Skeletal muscle tissue (tissue), 4 donors: ENCODE measurements around the gene LYPD6B. TPM values are rescaled to one million over a fixed set of nuclear protein-coding genes. Genes with fewer than 3 reads are reported as not detected.

Experiments used
- H3K27ac ChIP-seq: one replicate; pipeline ENCODE4 v1.7.0; 2013; ENCODE audit warnings: mild to moderate bottlenecking, low read depth, low read length, inconsistent platforms
- H3K27me3 ChIP-seq, 3 donors: one replicate each; pipeline ENCODE4 v1.7.0; 2013; ENCODE audit warnings: low read length in 3 of 3; ENCODE audit not compliant: control insufficient read depth in 3 of 3, insufficient read depth in 3 of 3
- H3K36me3 ChIP-seq, 3 donors: one replicate each; pipeline ENCODE4 v1.7.0; 2013; ENCODE audit warnings: low read length in 3 of 3; ENCODE audit not compliant: control insufficient read depth in 3 of 3, insufficient read depth in 3 of 3
- H3K4me1 ChIP-seq, 3 donors: one replicate each; pipeline ENCODE4 v1.7.0; 2013; ENCODE audit warnings: low read length in 3 of 3, mild to moderate bottlenecking in 3 of 3; ENCODE audit not compliant: control insufficient read depth in 3 of 3, insufficient read depth in 3 of 3
- H3K4me3 ChIP-seq, 3 donors: one replicate each; pipeline ENCODE4 v1.7.0; 2013; ENCODE audit warnings: low read length in 3 of 3
- H3K9ac ChIP-seq, 3 donors: one replicate each; pipeline ENCODE4 v1.7.0; 2013; ENCODE audit warnings: low read length in 3 of 3, mild to moderate bottlenecking in 3 of 3, moderate library complexity in 2 of 3, low read depth in 1 of 3
- H3K9me3 ChIP-seq, 3 donors: one replicate each; pipeline ENCODE4 v1.7.0; 2013; ENCODE audit warnings: low read length in 3 of 3; ENCODE audit not compliant: control insufficient read depth in 3 of 3
- total RNA-seq: library from RNA; depleted of rRNA; stranded (reverse); fragments of >200 nt; gene quantifications from one replicate; pipeline ENCODE4 v1.2.3, GENCODE V29; 2014
- donor health status: Osteomylitis.

The LYPD6B gene
- total RNA-seq, 1 donor from 2014 or later: 0.52 TPM

DNA sequence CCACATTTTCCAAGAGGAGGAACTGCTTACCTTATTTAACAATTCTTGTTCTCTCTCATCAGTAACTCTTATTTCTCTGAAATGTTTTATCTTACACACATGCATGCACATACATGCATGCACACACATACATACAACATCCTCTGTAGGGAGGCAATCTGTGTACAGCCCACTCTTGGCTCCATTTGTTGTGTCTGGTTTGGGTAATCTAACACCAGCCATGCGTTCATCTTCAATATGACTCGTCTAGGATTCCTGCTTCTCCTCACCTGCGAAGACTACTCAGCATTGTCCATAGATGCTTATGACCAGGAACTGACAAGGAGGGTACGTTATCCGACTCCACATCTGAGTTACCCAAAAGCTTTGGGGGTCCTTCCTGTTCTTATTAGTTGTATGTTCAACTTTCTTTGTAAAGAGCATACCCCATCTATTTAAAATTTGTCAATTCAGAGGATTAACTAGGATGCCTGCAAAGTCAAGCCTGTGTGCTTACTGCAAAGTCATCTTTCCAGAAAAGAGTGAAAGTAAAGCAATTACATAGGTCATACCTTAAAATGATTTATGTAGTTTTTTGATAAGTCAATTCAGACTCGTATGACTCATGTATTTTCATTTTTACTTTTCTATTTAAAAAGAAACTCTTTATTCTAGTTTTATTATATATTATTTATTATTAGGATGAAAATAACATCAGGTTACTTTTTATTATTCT lies 18.2 kb downstream of the LYPD6B start:
- Histone ChIP-seq H3K9ac (no peak overlapping the region), H3K9me3 (no peaks in the 10 kb centered on the region), H3K27ac (no peak overlapping the region), H3K4me1 (no peaks in the 10 kb centered on the region), H3K4me3 (no peak overlapping the region), H3K27me3 (peaks cover 0 to 6% (median 3%) of the 10 kb centered on the region in 3 donors), H3K36me3 (no peaks in the 10 kb centered on the region)

DNA sequence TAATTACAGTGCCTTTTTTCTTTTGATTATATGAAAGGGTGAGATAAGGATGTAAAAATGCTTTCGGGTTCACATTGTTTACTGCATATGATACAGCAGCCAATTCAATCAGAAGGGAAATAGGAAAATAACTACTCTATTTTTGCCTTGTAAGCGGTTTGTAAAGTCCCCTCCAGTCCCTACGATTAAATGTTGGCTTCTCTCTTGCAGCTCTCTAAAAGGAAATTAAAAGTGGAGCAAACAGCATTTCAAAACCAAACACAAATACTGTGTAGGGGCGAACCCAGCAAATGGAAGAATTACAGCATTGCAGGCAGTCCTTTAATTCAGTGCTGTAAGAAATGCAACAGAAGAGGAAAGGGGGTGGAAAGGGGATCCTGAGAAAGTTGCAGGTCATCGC lies 18.9 kb downstream of the LYPD6B start:
- Histone ChIP-seq H3K4me3 (no peak overlapping the region), H3K9ac (no peak overlapping the region), H3K36me3 (no peaks in the 10 kb centered on the region), H3K4me1 (no peaks in the 10 kb centered on the region), H3K9me3 (no peaks in the 10 kb centered on the region), H3K27me3 (peaks cover 0 to 6% (median 3%) of the 10 kb centered on the region in 3 donors), H3K27ac (no peak overlapping the region)

DNA sequence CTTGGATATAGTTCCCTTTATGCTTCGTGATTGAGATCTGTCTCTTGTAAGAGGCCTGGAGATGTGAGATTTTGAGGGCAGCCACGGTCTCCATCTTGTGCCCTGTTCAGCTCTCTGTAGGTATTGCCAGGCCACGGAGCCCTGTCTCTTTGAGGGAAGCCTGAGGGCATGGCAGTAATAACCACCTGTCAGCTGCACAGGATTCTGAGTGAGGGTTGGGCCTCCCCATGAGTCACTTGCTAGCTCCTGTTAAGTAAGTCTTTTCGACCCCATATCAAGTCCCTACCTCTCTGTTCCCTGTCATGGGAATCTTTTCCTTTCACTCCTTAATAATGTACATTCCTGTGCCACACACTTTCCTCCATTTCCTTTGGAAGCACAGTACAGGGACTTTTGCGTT lies 20.4 kb downstream of the LYPD6B start:
- H3K36me3 ChIP-seq: no peaks in the 10 kb centered on the region
- H3K9ac ChIP-seq: no peak overlapping the region
- no peaks in the 10 kb centered on the region for H3K4me1 ChIP-seq
- no peak overlapping the region for H3K4me3 ChIP-seq
- H3K27me3 ChIP-seq: peaks cover 0 to 6% (median 3%) of the 10 kb centered on the region in 3 donors
- no peak overlapping the region for H3K27ac ChIP-seq
- H3K9me3 ChIP-seq: no peaks in the 10 kb centered on the region

DNA sequence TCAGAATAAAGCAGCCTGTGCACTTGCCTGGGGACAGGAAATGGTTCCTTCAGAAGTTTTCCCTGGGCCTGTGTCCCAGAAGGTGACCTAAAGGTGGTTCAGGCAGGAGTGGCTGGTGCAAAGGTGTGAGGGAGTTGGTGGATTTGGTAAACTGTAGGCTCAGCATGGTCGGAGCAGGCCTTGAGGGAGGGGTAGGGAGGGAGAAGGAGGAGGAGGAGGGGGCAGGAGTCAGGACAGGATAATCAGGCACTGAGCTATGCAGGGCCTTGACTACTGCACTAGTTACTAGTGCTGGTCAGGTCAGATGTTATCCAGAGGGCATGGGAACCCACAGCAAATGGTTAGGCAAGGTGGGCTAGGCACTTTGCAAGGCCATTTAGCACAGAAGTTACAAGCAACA lies 21.3 kb downstream of the LYPD6B start:
- Histone ChIP-seq H3K4me1 (no peaks in the 10 kb centered on the region), H3K27me3 (peaks cover 0 to 6% (median 3%) of the 10 kb centered on the region in 3 donors), H3K9ac (no peak overlapping the region), H3K9me3 (no peaks in the 10 kb centered on the region), H3K4me3 (no peak overlapping the region), H3K36me3 (no peaks in the 10 kb centered on the region), H3K27ac (no peak overlapping the region)

DNA sequence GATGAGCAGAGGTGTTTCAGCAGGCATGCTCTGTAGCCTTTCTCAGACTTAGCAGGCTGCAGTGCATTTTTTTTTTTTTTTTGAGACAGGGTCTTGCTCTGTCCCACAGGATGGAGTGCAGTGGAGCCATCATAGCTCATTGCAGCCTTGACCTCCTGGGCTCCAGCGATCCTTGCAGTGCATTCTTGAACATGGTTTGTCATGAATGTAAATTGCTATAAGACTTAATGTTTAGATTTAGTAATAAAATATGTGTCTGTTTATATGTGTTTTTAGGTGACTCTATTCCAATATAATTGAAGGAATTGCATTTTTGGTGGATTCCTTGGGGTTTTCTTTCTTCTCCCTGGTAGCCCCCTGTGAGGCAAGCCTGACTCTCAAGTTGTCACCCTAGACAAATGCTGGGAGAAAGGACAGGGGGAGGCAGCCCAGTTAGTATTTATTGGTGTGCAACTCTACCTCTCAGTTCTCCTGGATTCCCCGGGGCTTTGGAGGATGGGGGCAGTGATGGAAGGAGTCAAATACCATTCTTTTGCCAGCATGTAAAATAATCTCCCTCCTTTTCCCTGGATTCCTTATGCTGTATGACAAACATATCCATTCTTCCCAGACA lies 22.7 kb downstream of the LYPD6B start:
- no peak overlapping the region for H3K9ac ChIP-seq
- H3K36me3 ChIP-seq: no peaks in the 10 kb centered on the region
- H3K27ac ChIP-seq: no peak overlapping the region
- peaks cover 0 to 6% (median 3%) of the 10 kb centered on the region in 3 donors for H3K27me3 ChIP-seq
- no peaks in the 10 kb centered on the region for H3K4me1 ChIP-seq
- H3K4me3 ChIP-seq: no peak overlapping the region
- no peaks in the 10 kb centered on the region for H3K9me3 ChIP-seq

DNA sequence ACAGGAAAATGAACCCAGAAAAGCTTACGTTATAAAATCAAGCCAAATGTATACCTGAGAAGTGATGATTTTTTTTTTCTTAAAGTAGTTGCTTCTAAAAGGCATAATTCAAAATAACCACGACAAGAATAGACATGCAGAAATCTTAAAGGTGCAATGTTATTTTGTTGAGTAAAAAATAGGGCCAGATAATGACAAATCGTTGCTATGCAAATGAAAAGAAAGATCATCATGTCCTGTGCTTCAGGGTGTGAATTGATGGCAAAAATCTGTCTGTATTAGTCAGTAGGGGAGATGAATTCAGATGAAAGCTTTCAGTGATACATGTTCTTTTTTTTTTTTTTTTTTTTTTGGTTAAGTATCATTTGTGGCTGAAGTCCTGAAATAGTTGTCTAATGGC lies 24.0 kb downstream of the LYPD6B start:
- Histone ChIP-seq H3K27ac (no peak overlapping the region), H3K4me1 (no peaks in the 10 kb centered on the region), H3K27me3 (no peaks in the 10 kb centered on the region), H3K9me3 (no peaks in the 10 kb centered on the region), H3K4me3 (no peak overlapping the region), H3K9ac (no peak overlapping the region), H3K36me3 (no peaks in the 10 kb centered on the region)

DNA sequence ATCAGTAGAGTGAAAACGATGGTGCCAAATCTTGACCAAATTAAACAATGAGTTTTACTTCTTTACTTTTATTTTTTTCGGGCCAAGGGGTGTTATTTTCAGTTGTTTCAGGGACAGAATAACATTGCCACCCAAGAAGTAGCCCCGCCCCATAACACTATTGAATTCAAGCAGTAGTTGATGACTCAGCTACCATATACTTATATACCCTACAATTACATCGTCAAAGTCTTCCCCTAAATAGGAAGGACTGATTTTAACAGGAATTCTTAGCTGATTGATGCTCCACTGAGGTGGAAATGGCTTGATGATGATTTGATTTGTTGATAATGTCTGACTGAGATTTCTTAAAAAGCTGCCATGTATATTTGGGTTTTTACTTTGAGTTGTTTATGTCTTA lies 24.7 kb downstream of the LYPD6B start:
- H3K9ac ChIP-seq: no peak overlapping the region
- H3K4me1 ChIP-seq: no peaks in the 10 kb centered on the region
- H3K27ac ChIP-seq: no peak overlapping the region
- no peak overlapping the region for H3K4me3 ChIP-seq
- H3K27me3 ChIP-seq: no peaks in the 10 kb centered on the region
- no peaks in the 10 kb centered on the region for H3K36me3 ChIP-seq
- H3K9me3 ChIP-seq: no peaks in the 10 kb centered on the region

DNA sequence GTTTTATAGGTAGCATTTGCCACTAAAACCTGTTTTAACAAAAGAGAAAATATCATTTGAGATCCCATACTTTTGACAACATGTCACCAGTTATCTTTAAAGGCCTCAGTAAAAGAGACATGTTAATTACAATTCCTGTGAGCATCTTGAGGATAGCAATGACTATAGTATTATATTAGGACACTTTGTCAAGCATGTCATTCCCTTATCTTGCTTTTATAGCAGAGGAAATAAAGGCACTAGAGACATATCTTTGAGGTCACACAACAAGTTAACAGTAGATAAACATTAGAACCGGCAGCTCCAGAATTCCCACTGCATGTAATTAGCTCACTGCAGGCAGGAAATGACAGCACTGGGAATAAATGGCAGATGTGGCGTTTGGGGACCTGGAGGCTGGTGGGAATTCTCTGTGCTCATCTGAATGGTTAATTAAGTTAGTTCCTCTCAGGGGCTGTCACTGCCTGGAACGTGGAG lies 25.9 kb downstream of the LYPD6B start:
- Histone ChIP-seq H3K27ac (no peak overlapping the region), H3K27me3 (no peaks in the 10 kb centered on the region), H3K4me1 (no peaks in the 10 kb centered on the region), H3K9me3 (no peaks in the 10 kb centered on the region), H3K9ac (no peak overlapping the region), H3K4me3 (no peak overlapping the region), H3K36me3 (no peaks in the 10 kb centered on the region)

DNA sequence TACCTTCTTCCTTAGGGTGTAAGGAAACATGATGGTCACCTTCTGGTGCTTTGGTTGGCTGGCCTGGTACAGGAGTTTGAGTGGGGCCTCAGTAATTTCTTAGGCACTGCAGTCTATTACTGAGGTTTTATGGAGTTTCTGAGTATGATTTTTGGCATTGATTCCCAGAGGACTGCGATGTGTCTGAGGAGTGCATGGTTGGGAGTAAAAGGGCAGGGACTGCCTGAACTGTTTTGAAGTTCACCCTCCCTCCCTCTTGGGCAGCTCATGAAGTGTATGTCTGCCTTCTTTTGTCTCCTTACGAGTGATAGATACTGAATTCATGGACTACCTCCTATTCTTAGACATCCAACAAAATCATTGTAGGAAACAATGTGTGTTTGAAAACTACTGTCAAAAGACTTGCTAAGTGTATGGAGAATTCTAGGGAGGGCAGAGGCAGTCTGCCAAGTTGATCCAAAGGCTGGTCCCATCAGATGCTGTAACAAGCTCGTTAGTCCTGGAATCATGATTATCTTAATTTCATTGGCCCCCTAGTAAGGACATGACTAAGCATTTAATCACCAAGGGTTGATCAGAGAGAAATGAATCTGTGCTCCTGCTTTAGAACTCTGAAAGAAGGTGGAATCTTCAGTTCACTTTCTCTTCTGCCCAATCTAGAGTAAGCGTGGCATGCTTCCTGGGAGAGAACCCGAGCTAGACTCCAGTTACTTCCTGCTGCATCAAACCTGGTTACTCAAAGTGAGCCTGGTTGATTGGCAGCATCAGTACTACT lies 26.5 kb downstream of the LYPD6B start:
- Histone ChIP-seq H3K27ac (no peak overlapping the region), H3K36me3 (no peaks in the 10 kb centered on the region), H3K9ac (no peak overlapping the region), H3K27me3 (no peaks in the 10 kb centered on the region), H3K4me3 (no peak overlapping the region), H3K4me1 (no peaks in the 10 kb centered on the region), H3K9me3 (no peaks in the 10 kb centered on the region)
